HEK293 (cell line): Measurements from ENCODE around the gene PRM1.

Experiments used
- CTCF ChIA-PET: fragments of 350-600 bp; formaldehyde crosslinking; extraction: SDS; loops from one replicate; lab custom pipeline; 2021; ENCODE audit warnings: antibody characterized with exemption; lab: Yijun Ruan, JAX
- POLR2A ChIA-PET: fragments of 300-600 bp; formaldehyde crosslinking; extraction: SDS; loops from one replicate; lab custom pipeline; 2020; ENCODE audit warnings: antibody characterized with exemption, inconsistent platforms; lab: Yijun Ruan, JAX
- H3K27ac ChIP-seq: fragments of 200-500 bp; sonication (Bioruptor generic); 2 replicates; pipeline ENCODE4 v1.5.1; 2014; ENCODE audit warnings: low read depth, low read length, control low read depth, inconsistent platforms; ENCODE audit errors: extremely low read depth
- H3K36me3 ChIP-seq, 2 experiments: fragments of 200-500 bp in 1 of 2; sonication (Bioruptor generic) in 1 of 2; 1 replicate in 1 of 2; 2 replicates in 1 of 2; pipeline ENCODE4 v1.5.1; 2014 to 2017; ENCODE audit warnings: inconsistent platforms in 2 of 2, low read length in 2 of 2; ENCODE audit not compliant: control insufficient read depth in 2 of 2, insufficient read depth in 1 of 2
- H3K4me1 ChIP-seq: fragments of 200-500 bp; sonication (Bioruptor generic); 2 replicates; pipeline ENCODE4 v1.5.1; 2014; ENCODE audit warnings: mild to moderate bottlenecking, low read length, inconsistent platforms; ENCODE audit not compliant: control insufficient read depth, insufficient read depth
- H3K4me3 ChIP-seq: 2 replicates; pipeline ENCODE4 v1.5.1; 2011; ENCODE audit warnings: low read depth, mild to moderate bottlenecking, control low read depth, low read length, moderate library complexity
- H3K9me3 ChIP-seq: fragments of 200-500 bp; sonication (Bioruptor generic); 2 replicates; pipeline ENCODE4 v1.5.1; 2014; ENCODE audit warnings: low read depth, low read length, inconsistent platforms; ENCODE audit not compliant: control insufficient read depth, insufficient read depth
- BCL11B ChIP-seq: fragments of 450-650 bp; formaldehyde crosslinking; IDR thresholded peaks from 2 replicates; pipeline ENCODE4 v1.5.1; 2016; ENCODE audit warnings: low read depth, missing biosample characterization, missing genetic modification characterization
- MYNN ChIP-seq: fragments of 450-650 bp; formaldehyde crosslinking; IDR thresholded peaks from 2 replicates; pipeline ENCODE4 v1.5.1; 2016; ENCODE audit warnings: missing biosample characterization, missing genetic modification characterization, borderline replicate concordance
- PRDM4 ChIP-seq: fragments of 450-650 bp; formaldehyde crosslinking; IDR thresholded peaks from 2 replicates; pipeline ENCODE4 v1.5.1; 2017; ENCODE audit warnings: missing biosample characterization, missing genetic modification characterization
- ZBTB1 ChIP-seq: fragments of 450-650 bp; formaldehyde crosslinking; IDR thresholded peaks from 2 replicates; pipeline ENCODE4 v1.5.1; 2016; ENCODE audit warnings: missing biosample characterization, missing genetic modification characterization
- ZFP41 ChIP-seq: fragments of 450-650 bp; formaldehyde crosslinking; IDR thresholded peaks from 2 replicates; pipeline ENCODE4 v1.5.1; 2016; ENCODE audit warnings: missing biosample characterization, missing genetic modification characterization, borderline replicate concordance
- ZNF114 ChIP-seq: fragments of 450-650 bp; formaldehyde crosslinking; IDR thresholded peaks from 2 replicates; pipeline ENCODE4 v1.5.0; 2017; ENCODE audit warnings: missing biosample characterization, missing genetic modification characterization
- ZNF169 ChIP-seq: fragments of 450-650 bp; formaldehyde crosslinking; IDR thresholded peaks from 2 replicates; pipeline ENCODE4 v1.5.1; 2016; ENCODE audit warnings: missing biosample characterization, missing genetic modification characterization
- ZNF184 ChIP-seq: fragments of 450-650 bp; IDR thresholded peaks from 2 replicates; pipeline ENCODE4 v1.5.1; 2018; ENCODE audit warnings: missing biosample characterization, mild to moderate bottlenecking, missing genetic modification characterization
- ZNF24 ChIP-seq: fragments of 450-650 bp; formaldehyde crosslinking; IDR thresholded peaks from 2 replicates; pipeline ENCODE4 v1.5.1; 2016; ENCODE audit warnings: missing biosample characterization, missing genetic modification characterization
- ZNF37A ChIP-seq: fragments of 450-650 bp; IDR thresholded peaks from 2 replicates; pipeline ENCODE4 v1.5.1; 2018; ENCODE audit warnings: missing biosample characterization, missing genetic modification characterization
- ZNF501 ChIP-seq: fragments of 450-650 bp; formaldehyde crosslinking; IDR thresholded peaks from 2 replicates; pipeline ENCODE4 v1.5.1; 2016; ENCODE audit warnings: missing biosample characterization, missing genetic modification characterization
- ZNF544 ChIP-seq: fragments of 450-650 bp; formaldehyde crosslinking; IDR thresholded peaks from 2 replicates; pipeline ENCODE4 v1.5.0; 2017; ENCODE audit warnings: missing biosample characterization, missing genetic modification characterization
- ZNF571 ChIP-seq: fragments of 450-650 bp; formaldehyde crosslinking; IDR thresholded peaks from 2 replicates; pipeline ENCODE4 v1.5.0; 2017; ENCODE audit warnings: missing biosample characterization, missing genetic modification characterization
- ZSCAN30 ChIP-seq: fragments of 450-650 bp; IDR thresholded peaks from 2 replicates; pipeline ENCODE4 v1.5.1; 2018; ENCODE audit warnings: missing biosample characterization, mild to moderate bottlenecking, missing genetic modification characterization, moderate library complexity
- TF ChIP-seq, protein P1 (sequence below): fragments of 450-650 bp; formaldehyde crosslinking; IDR thresholded peaks from 2 replicates; pipeline ENCODE4 v1.5.1; 2016; ENCODE audit warnings: missing biosample characterization, missing genetic modification characterization, borderline replicate concordance

The PRM1 gene

DNA sequence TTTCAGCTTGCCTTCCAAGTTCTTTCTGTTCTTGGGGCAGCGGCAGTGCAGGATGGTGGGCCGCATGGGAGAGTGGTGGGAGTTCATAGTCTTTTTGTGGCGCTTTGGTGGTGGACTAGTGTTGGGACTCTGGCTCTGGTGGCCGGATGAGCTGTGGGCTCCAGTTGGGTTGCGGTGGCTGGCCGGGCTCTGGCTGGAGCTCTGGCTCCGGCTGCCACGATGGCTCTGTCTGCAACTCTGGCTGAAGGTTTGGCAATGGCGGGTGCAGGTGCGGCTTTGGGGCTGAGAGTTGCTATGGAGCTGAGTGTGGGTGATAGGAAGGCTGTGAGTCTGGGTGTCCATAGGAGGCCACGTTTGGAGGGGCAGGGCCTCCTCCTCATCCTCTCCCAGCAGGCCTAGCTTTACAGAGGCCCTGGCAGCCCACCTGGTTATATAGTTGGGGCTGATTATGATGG, 12.2 kb downstream of the PRM1 start, which contains the start of gene TNP2 (continued):
- TF ChIP-seq ZNF571 (tag by site-specific recombination), result no peak
- TF ChIP-seq ZSCAN30, result no peak

- TF ChIP-seq ZNF501 (no peak), ZNF37A (tag by site-specific recombination) (no peak), ZNF114 (tag by site-specific recombination) (no peak), ZNF169 (tag by site-specific recombination) (no peak)
- H3K27ac ChIP-seq, result no peak overlapping the region
- no peaks in the 10 kb centered on the region for H3K9me3 ChIP-seq
- H3K4me1 ChIP-seq, result no peaks in the 10 kb centered on the region
- no peak overlapping the region for H3K4me3 ChIP-seq
- no peaks in the 10 kb centered on the region for H3K36me3 ChIP-seq
- ChIA-PET CTCF (no interaction called here), POLR2A (no interaction called here)
These were observed 16.0 kb downstream of the PRM1 start for GRCh38 chr16:11265124-11265523.

- POLR2A ChIA-PET, result no interaction called here
These were observed 16.8 kb downstream of the PRM1 start for GRCh38 chr16:11264155-11264832.

DNA sequence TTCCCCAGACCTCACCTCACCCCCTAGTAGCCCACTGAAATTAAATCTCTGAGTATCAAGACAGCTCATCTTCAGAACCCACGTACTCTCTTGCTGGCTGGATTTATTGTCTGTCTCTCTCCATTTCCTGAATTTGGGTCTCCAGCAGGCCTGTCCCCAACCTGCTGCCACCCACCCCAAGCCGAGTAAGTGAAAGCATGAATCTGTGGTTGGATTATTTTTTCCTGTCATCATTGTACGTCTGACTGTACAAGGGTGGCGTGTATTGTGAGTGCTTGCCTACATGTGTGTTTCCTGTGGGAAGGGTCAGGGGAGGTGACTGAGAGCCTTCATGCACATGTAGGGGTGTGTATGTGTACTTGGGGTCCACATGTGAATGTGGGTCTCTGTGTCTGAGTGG, 17.4 kb downstream of the PRM1 start:
- Histone ChIP-seq H3K4me1 (no peaks in the 10 kb centered on the region), H3K4me3 (no peak overlapping the region), H3K9me3 (no peaks in the 10 kb centered on the region), H3K36me3 (no peaks in the 10 kb centered on the region), H3K27ac (no peak overlapping the region)
- TF ChIP-seq, protein P1, sequence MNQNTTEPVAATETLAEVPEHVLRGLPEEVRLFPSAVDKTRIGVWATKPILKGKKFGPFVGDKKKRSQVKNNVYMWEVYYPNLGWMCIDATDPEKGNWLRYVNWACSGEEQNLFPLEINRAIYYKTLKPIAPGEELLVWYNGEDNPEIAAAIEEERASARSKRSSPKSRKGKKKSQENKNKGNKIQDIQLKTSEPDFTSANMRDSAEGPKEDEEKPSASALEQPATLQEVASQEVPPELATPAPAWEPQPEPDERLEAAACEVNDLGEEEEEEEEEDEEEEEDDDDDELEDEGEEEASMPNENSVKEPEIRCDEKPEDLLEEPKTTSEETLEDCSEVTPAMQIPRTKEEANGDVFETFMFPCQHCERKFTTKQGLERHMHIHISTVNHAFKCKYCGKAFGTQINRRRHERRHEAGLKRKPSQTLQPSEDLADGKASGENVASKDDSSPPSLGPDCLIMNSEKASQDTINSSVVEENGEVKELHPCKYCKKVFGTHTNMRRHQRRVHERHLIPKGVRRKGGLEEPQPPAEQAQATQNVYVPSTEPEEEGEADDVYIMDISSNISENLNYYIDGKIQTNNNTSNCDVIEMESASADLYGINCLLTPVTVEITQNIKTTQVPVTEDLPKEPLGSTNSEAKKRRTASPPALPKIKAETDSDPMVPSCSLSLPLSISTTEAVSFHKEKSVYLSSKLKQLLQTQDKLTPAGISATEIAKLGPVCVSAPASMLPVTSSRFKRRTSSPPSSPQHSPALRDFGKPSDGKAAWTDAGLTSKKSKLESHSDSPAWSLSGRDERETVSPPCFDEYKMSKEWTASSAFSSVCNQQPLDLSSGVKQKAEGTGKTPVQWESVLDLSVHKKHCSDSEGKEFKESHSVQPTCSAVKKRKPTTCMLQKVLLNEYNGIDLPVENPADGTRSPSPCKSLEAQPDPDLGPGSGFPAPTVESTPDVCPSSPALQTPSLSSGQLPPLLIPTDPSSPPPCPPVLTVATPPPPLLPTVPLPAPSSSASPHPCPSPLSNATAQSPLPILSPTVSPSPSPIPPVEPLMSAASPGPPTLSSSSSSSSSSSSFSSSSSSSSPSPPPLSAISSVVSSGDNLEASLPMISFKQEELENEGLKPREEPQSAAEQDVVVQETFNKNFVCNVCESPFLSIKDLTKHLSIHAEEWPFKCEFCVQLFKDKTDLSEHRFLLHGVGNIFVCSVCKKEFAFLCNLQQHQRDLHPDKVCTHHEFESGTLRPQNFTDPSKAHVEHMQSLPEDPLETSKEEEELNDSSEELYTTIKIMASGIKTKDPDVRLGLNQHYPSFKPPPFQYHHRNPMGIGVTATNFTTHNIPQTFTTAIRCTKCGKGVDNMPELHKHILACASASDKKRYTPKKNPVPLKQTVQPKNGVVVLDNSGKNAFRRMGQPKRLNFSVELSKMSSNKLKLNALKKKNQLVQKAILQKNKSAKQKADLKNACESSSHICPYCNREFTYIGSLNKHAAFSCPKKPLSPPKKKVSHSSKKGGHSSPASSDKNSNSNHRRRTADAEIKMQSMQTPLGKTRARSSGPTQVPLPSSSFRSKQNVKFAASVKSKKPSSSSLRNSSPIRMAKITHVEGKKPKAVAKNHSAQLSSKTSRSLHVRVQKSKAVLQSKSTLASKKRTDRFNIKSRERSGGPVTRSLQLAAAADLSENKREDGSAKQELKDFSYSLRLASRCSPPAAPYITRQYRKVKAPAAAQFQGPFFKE (tag by site-specific recombination), result no peak
- TF ChIP-seq ZNF24 (tag by site-specific recombination) (no peak), ZBTB1 (tag by site-specific recombination) (no peak), ZFP41 (tag by site-specific recombination) (no peak)
- ChIA-PET CTCF (interaction anchor here (0.7 kb wide), 1 partner anchor 334 kb away, joined by 3 read pairs; no protein-coding TSS in a partner anchor), POLR2A (no interaction called here)

More at GRCh38 chr16:11264155-11264832, 16.8 kb downstream of the PRM1 start:
- TF ChIP-seq ZNF24 (tag by site-specific recombination) (no peak), ZNF544 (tag by site-specific recombination) (no peak), MYNN (tag by site-specific recombination) (no peak), PRDM4 (tag by site-specific recombination) (no peak), ZNF184 (tag by site-specific recombination) (no peak), BCL11B (tag by site-specific recombination) (no peak)
- H3K4me3 ChIP-seq, result no peak overlapping the region
- H3K4me1 ChIP-seq, result no peaks in the 10 kb centered on the region
- no peaks in the 10 kb centered on the region for H3K36me3 ChIP-seq
- H3K27ac ChIP-seq, result no peak overlapping the region
- CTCF ChIA-PET, result no interaction called here
- H3K9me3 ChIP-seq, result no peaks in the 10 kb centered on the region
